Measurements from ENCODE around the gene MAST4. TPM values are rescaled to one million over a fixed set of nuclear protein-coding genes. Genes with fewer than 3 reads are reported as not detected.

MAST4 gene
- total and polyA plus RNA-seq, 2 donors = 17.0 to 18.8 TPM

GRCh38 chr5:66596636-66597182 is 516 bp downstream of the MAST4 start:
- Histone ChIP-seq H3K9me3 (ENCODE audit: control insufficient read depth in 2 of 2, insufficient read depth in 1 of 2, low read length in 1 of 2) (no peaks in the 10 kb centered on the region), H3K4me3 (ENCODE audit: low read length in 2 of 2) (peak overlapping the region; percentile 38 to 62), H3K27ac (ENCODE audit: low read depth in 1 of 2, low read length in 1 of 2) (peak overlapping the region in 1 of 2 donors; percentile 37), H3K4me1 (ENCODE audit: control insufficient read depth in 2 of 2, insufficient read depth in 2 of 2, low read length in 2 of 2) (peaks cover 7 to 20% of the 10 kb centered on the region in 2 donors), H3K36me3 (ENCODE audit: control insufficient read depth in 2 of 2, insufficient read depth in 2 of 2, low read length in 1 of 2) (no peaks in the 10 kb centered on the region), H3K27me3 (ENCODE audit: control insufficient read depth in 2 of 2, insufficient read depth in 1 of 2, low read length in 1 of 2) (peaks cover 11 to 40% of the 10 kb centered on the region in 2 donors)
- under 1% methylated on average over 56 of the region's 56 CpGs for WGBS
- peak in 4 of 9 donors; percentile 7 to 36 (median 12) for DNase-seq (ENCODE audit: low read depth in 6 of 9, low spot score in 9 of 9)

- under 1% methylated on average over 35 of the region's 35 CpGs for WGBS
- peak overlapping the region; percentile 37 to 62 for H3K4me3 ChIP-seq (ENCODE audit: low read length in 2 of 2)
These were observed 1.1 kb downstream of the MAST4 start for GRCh38 chr5:66597183-66597757.

GRCh38 chr5:66602621-66603020 is 6.4 kb downstream of the MAST4 start:
- 100% methylated on average over 1 of the region's 1 CpG for WGBS

More at GRCh38 chr5:66597183-66597757, 1.1 kb downstream of the MAST4 start:
- no peaks in the 10 kb centered on the region for H3K36me3 ChIP-seq (ENCODE audit: control insufficient read depth in 2 of 2, insufficient read depth in 2 of 2, low read length in 1 of 2)
- H3K4me1 ChIP-seq (ENCODE audit: control insufficient read depth in 2 of 2, insufficient read depth in 2 of 2, low read length in 2 of 2) = peaks cover 7 to 20% of the 10 kb centered on the region in 2 donors
- H3K27ac ChIP-seq (ENCODE audit: low read depth in 1 of 2, low read length in 1 of 2) = peak overlapping the region in 1 of 2 donors; percentile 72
- DNase-seq (ENCODE audit: low read depth in 6 of 9, low spot score in 9 of 9) = peak in 5 of 9 donors; percentile 13 to 44 (median 18)
- H3K9me3 ChIP-seq (ENCODE audit: control insufficient read depth in 2 of 2, insufficient read depth in 1 of 2, low read length in 1 of 2) = no peaks in the 10 kb centered on the region
- H3K27me3 ChIP-seq (ENCODE audit: control insufficient read depth in 2 of 2, insufficient read depth in 1 of 2, low read length in 1 of 2) = peaks cover 11 to 40% of the 10 kb centered on the region in 2 donors

GRCh38 chr5:66603164-66603563 is 7.0 kb downstream of the MAST4 start:
- Histone ChIP-seq H3K4me1 (ENCODE audit: control insufficient read depth in 2 of 2, insufficient read depth in 2 of 2, low read length in 2 of 2) (peaks cover 0 to 3% of the 10 kb centered on the region in 2 donors), H3K9me3 (ENCODE audit: control insufficient read depth in 2 of 2, insufficient read depth in 1 of 2, low read length in 1 of 2) (no peaks in the 10 kb centered on the region), H3K27me3 (ENCODE audit: control insufficient read depth in 2 of 2, insufficient read depth in 1 of 2, low read length in 1 of 2) (peaks cover 0 to 5% of the 10 kb centered on the region in 2 donors), H3K4me3 (ENCODE audit: low read length in 2 of 2) (no peak overlapping the region), H3K36me3 (ENCODE audit: control insufficient read depth in 2 of 2, insufficient read depth in 2 of 2, low read length in 1 of 2) (no peaks in the 10 kb centered on the region), H3K27ac (ENCODE audit: low read depth in 1 of 2, low read length in 1 of 2) (no peak overlapping the region)
- WGBS = 99% methylated on average over 1 of the region's 1 CpG
- DNase-seq (ENCODE audit: low read depth in 6 of 9, low spot score in 9 of 9) = no peak

More at GRCh38 chr5:66602621-66603020, 6.4 kb downstream of the MAST4 start:
- peaks cover 0 to 7% of the 10 kb centered on the region in 2 donors for H3K4me1 ChIP-seq (ENCODE audit: control insufficient read depth in 2 of 2, insufficient read depth in 2 of 2, low read length in 2 of 2)
- no peaks in the 10 kb centered on the region for H3K36me3 ChIP-seq (ENCODE audit: control insufficient read depth in 2 of 2, insufficient read depth in 2 of 2, low read length in 1 of 2)
- H3K9me3 ChIP-seq (ENCODE audit: control insufficient read depth in 2 of 2, insufficient read depth in 1 of 2, low read length in 1 of 2) = no peaks in the 10 kb centered on the region
- H3K4me3 ChIP-seq (ENCODE audit: low read length in 2 of 2) = no peak overlapping the region
- no peak overlapping the region for H3K27ac ChIP-seq (ENCODE audit: low read depth in 1 of 2, low read length in 1 of 2)
- DNase-seq (ENCODE audit: low read depth in 6 of 9, low spot score in 9 of 9) = no peak
- peaks cover 0 to 11% of the 10 kb centered on the region in 2 donors for H3K27me3 ChIP-seq (ENCODE audit: control insufficient read depth in 2 of 2, insufficient read depth in 1 of 2, low read length in 1 of 2)

DNA sequence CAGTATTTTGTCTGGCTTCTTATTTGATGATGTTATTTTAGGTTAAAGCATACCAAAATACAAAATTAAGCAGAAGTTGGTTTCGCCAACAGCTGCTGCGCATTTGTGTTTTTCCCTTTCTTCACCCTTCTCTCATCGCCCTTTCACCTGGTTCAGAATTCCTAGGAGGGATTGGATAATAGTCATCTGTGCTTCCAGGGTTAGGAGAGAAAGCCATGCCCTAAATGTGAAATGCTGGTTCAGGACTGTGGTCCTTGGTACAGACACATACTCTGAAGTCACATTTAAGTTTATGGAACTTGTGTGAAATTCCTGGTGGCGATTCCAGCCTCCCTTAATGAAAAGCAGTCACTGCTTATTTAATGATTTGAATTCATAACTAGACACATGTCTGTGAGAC is 7.7 kb downstream of the MAST4 start:
- no peaks in the 10 kb centered on the region for H3K4me1 ChIP-seq (ENCODE audit: control insufficient read depth in 2 of 2, insufficient read depth in 2 of 2, low read length in 2 of 2)
- DNase-seq (ENCODE audit: low read depth in 6 of 9, low spot score in 9 of 9) = no peak
- no peak overlapping the region for H3K4me3 ChIP-seq (ENCODE audit: low read length in 2 of 2)
- H3K9me3 ChIP-seq (ENCODE audit: control insufficient read depth in 2 of 2, insufficient read depth in 1 of 2, low read length in 1 of 2) = no peaks in the 10 kb centered on the region
- H3K27me3 ChIP-seq (ENCODE audit: control insufficient read depth in 2 of 2, insufficient read depth in 1 of 2, low read length in 1 of 2) = no peaks in the 10 kb centered on the region
- H3K36me3 ChIP-seq (ENCODE audit: control insufficient read depth in 2 of 2, insufficient read depth in 2 of 2, low read length in 1 of 2) = no peaks in the 10 kb centered on the region
- 97% methylated on average over 4 of the region's 4 CpGs for WGBS
- no peak overlapping the region for H3K27ac ChIP-seq (ENCODE audit: low read depth in 1 of 2, low read length in 1 of 2)

GRCh38 chr5:66606713-66607112 is 10.5 kb downstream of the MAST4 start:
- H3K4me1 ChIP-seq (ENCODE audit: control insufficient read depth in 2 of 2, insufficient read depth in 2 of 2, low read length in 2 of 2) = no peaks in the 10 kb centered on the region
- H3K27me3 ChIP-seq (ENCODE audit: control insufficient read depth in 2 of 2, insufficient read depth in 1 of 2, low read length in 1 of 2) = no peaks in the 10 kb centered on the region
- no peaks in the 10 kb centered on the region for H3K36me3 ChIP-seq (ENCODE audit: control insufficient read depth in 2 of 2, insufficient read depth in 2 of 2, low read length in 1 of 2)
- no peaks in the 10 kb centered on the region for H3K9me3 ChIP-seq (ENCODE audit: control insufficient read depth in 2 of 2, insufficient read depth in 1 of 2, low read length in 1 of 2)
- H3K27ac ChIP-seq (ENCODE audit: low read depth in 1 of 2, low read length in 1 of 2) = no peak overlapping the region
- DNase-seq (ENCODE audit: low read depth in 6 of 9, low spot score in 9 of 9) = no peak
- over 99% methylated on average over 2 of the region's 2 CpGs for WGBS
- H3K4me3 ChIP-seq (ENCODE audit: low read length in 2 of 2) = no peak overlapping the region

DNA sequence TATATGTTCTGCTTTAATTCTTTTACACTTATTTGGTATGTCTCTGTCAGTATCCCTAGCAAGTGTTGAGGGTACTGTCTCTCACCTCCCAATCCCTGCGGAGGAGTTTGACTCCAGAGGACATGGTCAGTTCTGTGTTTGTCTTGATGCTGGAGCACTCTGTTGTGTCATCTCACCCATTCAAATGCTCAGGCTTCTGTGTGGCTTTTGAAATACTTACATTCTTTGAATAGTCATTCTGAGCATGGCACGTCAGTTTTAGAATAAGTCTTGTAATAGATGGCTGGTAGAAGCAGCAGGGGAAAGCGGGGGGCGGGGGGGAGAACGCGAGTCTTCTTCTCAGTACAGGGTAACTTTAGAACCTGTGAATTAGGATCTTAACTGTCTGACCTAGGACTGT is 12.3 kb downstream of the MAST4 start:
- Histone ChIP-seq H3K9me3 (ENCODE audit: control insufficient read depth in 2 of 2, insufficient read depth in 1 of 2, low read length in 1 of 2) (no peaks in the 10 kb centered on the region), H3K4me1 (ENCODE audit: control insufficient read depth in 2 of 2, insufficient read depth in 2 of 2, low read length in 2 of 2) (no peaks in the 10 kb centered on the region), H3K27me3 (ENCODE audit: control insufficient read depth in 2 of 2, insufficient read depth in 1 of 2, low read length in 1 of 2) (no peaks in the 10 kb centered on the region), H3K36me3 (ENCODE audit: control insufficient read depth in 2 of 2, insufficient read depth in 2 of 2, low read length in 1 of 2) (no peaks in the 10 kb centered on the region), H3K4me3 (ENCODE audit: low read length in 2 of 2) (no peak overlapping the region), H3K27ac (ENCODE audit: low read depth in 1 of 2, low read length in 1 of 2) (no peak overlapping the region)
- WGBS = 99% methylated on average over 6 of the region's 6 CpGs
- no peak for DNase-seq (ENCODE audit: low read depth in 6 of 9, low spot score in 9 of 9)

GRCh38 chr5:66609615-66610014 is 13.4 kb downstream of the MAST4 start:
- Histone ChIP-seq H3K36me3 (ENCODE audit: control insufficient read depth in 2 of 2, insufficient read depth in 2 of 2, low read length in 1 of 2) (no peaks in the 10 kb centered on the region), H3K9me3 (ENCODE audit: control insufficient read depth in 2 of 2, insufficient read depth in 1 of 2, low read length in 1 of 2) (no peaks in the 10 kb centered on the region), H3K4me1 (ENCODE audit: control insufficient read depth in 2 of 2, insufficient read depth in 2 of 2, low read length in 2 of 2) (no peaks in the 10 kb centered on the region), H3K27me3 (ENCODE audit: control insufficient read depth in 2 of 2, insufficient read depth in 1 of 2, low read length in 1 of 2) (no peaks in the 10 kb centered on the region), H3K4me3 (ENCODE audit: low read length in 2 of 2) (no peak overlapping the region), H3K27ac (ENCODE audit: low read depth in 1 of 2, low read length in 1 of 2) (no peak overlapping the region)
- DNase-seq (ENCODE audit: low read depth in 6 of 9, low spot score in 9 of 9) = no peak

GRCh38 chr5:66612226-66612625 is 16.0 kb downstream of the MAST4 start:
- H3K4me3 ChIP-seq (ENCODE audit: low read length in 2 of 2) = no peak overlapping the region
- H3K27me3 ChIP-seq (ENCODE audit: control insufficient read depth in 2 of 2, insufficient read depth in 1 of 2, low read length in 1 of 2) = no peaks in the 10 kb centered on the region
- H3K4me1 ChIP-seq (ENCODE audit: control insufficient read depth in 2 of 2, insufficient read depth in 2 of 2, low read length in 2 of 2) = peaks cover 0 to 10% of the 10 kb centered on the region in 2 donors
- DNase-seq (ENCODE audit: low read depth in 6 of 9, low spot score in 9 of 9) = no peak
- WGBS = 96% methylated on average over 5 of the region's 5 CpGs
- no peak overlapping the region for H3K27ac ChIP-seq (ENCODE audit: low read depth in 1 of 2, low read length in 1 of 2)
- no peaks in the 10 kb centered on the region for H3K36me3 ChIP-seq (ENCODE audit: control insufficient read depth in 2 of 2, insufficient read depth in 2 of 2, low read length in 1 of 2)
- no peaks in the 10 kb centered on the region for H3K9me3 ChIP-seq (ENCODE audit: control insufficient read depth in 2 of 2, insufficient read depth in 1 of 2, low read length in 1 of 2)
